HL-60 (cell line): ENCODE measurements around the gene NFILZ.

Experiments used
- GABPA ChIP-seq: IDR thresholded peaks from 2 replicates; pipeline ENCODE4 v1.6.1; 2012; ENCODE audit warnings: low read depth
- POLR2AphosphoS5 ChIP-seq: IDR thresholded peaks from 2 replicates; pipeline ENCODE4 v1.6.1; 2012; ENCODE audit warnings: low read depth
- TF ChIP-seq, protein P1 (sequence below): IDR thresholded peaks from one replicate; pipeline ENCODE4 v1.5.1; 2011; ENCODE audit warnings: low read length, control low read depth, inconsistent platforms; ENCODE audit not compliant: insufficient read depth

- TF ChIP-seq, protein P1, sequence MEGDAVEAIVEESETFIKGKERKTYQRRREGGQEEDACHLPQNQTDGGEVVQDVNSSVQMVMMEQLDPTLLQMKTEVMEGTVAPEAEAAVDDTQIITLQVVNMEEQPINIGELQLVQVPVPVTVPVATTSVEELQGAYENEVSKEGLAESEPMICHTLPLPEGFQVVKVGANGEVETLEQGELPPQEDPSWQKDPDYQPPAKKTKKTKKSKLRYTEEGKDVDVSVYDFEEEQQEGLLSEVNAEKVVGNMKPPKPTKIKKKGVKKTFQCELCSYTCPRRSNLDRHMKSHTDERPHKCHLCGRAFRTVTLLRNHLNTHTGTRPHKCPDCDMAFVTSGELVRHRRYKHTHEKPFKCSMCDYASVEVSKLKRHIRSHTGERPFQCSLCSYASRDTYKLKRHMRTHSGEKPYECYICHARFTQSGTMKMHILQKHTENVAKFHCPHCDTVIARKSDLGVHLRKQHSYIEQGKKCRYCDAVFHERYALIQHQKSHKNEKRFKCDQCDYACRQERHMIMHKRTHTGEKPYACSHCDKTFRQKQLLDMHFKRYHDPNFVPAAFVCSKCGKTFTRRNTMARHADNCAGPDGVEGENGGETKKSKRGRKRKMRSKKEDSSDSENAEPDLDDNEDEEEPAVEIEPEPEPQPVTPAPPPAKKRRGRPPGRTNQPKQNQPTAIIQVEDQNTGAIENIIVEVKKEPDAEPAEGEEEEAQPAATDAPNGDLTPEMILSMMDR, result no peak
- TF ChIP-seq POLR2AphosphoS5 (no peak), GABPA (no peak)
Observed at GRCh38 chr19:8611877-8612806, 18.3 kb upstream of the NFILZ start.
